ENCODE measurements around the gene PI4K2A. TPM values are rescaled to one million over a fixed set of nuclear protein-coding genes. Genes with fewer than 3 reads are reported as not detected.

Gene PI4K2A
- total RNA-seq, 1 donor from 2014 or later: 12.4 TPM

- TF ChIP-seq CTCF (IDR thresholded peaks at IDR 0.05; ENCODE audit: borderline replicate concordance): no peak
- Histone ChIP-seq H3K27me3 (ENCODE audit: low read depth) (no peaks in the 10 kb centered on the region), H3K4me1 (peaks cover 52% of the 10 kb centered on the region), H3K36me3 (no peaks in the 10 kb centered on the region), H3K9me3 (replicated peaks) (no peaks in the 10 kb centered on the region), H3K4me3 (no peak overlapping the region), H3K27ac (replicated peaks) (peak overlapping the region; percentile 96)
- no peak for DNase-seq
- intact Hi-C loops (cut with micrococcal nuclease): no loop called here
These were observed 71.4 kb downstream of the PI4K2A start for GRCh38 chr10:97711640-97712572.

- H3K27me3 ChIP-seq (ENCODE audit: low read depth): no peaks in the 10 kb centered on the region
- H3K27ac ChIP-seq (replicated peaks): peak within 1 kb of the TSS; percentile 96
- intact Hi-C loops (cut with micrococcal nuclease): no loop called here
- H3K4me3 ChIP-seq: peak within 1 kb of the TSS; percentile 86
- DNase-seq: peak; percentile 82
- TF ChIP-seq CTCF (IDR thresholded peaks at IDR 0.05; ENCODE audit: borderline replicate concordance): no peak
- H3K36me3 ChIP-seq: no peaks in the 10 kb centered on the region
- H3K9me3 ChIP-seq (replicated peaks): no peaks in the 10 kb centered on the region
- H3K4me1 ChIP-seq: peaks cover 64% of the 10 kb centered on the region
These were observed 72.9 kb downstream of the PI4K2A start, which contains the start of gene MARVELD1 for GRCh38 chr10:97713339-97713825. TSS of gene MARVELD1 (plus strand) at chr10:97713730. CDS start at chr10:97713877, 147 bp downstream.

- peak; percentile 31 for TF ChIP-seq CTCF (IDR thresholded peaks at IDR 0.05; ENCODE audit: borderline replicate concordance)
- intact Hi-C loops (cut with micrococcal nuclease): no loop called here
These were observed 73.4 kb downstream of the PI4K2A start for GRCh38 chr10:97713826-97714400.

GRCh38 chr10:97714401-97715258, 74.2 kb downstream of the PI4K2A start:
- H3K27me3 ChIP-seq (ENCODE audit: low read depth): no peaks in the 10 kb centered on the region
- DNase-seq: peak; percentile 78
- peaks cover 69% of the 10 kb centered on the region for H3K4me1 ChIP-seq
- H3K4me3 ChIP-seq: peak overlapping the region; percentile 86
- peak overlapping the region; percentile 96 for H3K27ac ChIP-seq (replicated peaks)
- H3K9me3 ChIP-seq (replicated peaks): no peaks in the 10 kb centered on the region
- TF ChIP-seq CTCF (IDR thresholded peaks at IDR 0.05; ENCODE audit: borderline replicate concordance): no peak
- intact Hi-C loops (cut with micrococcal nuclease): no loop called here
- H3K36me3 ChIP-seq: no peaks in the 10 kb centered on the region

More at GRCh38 chr10:97713826-97714400, 73.4 kb downstream of the PI4K2A start:
- no peaks in the 10 kb centered on the region for H3K36me3 ChIP-seq
- peaks cover 69% of the 10 kb centered on the region for H3K4me1 ChIP-seq
- H3K9me3 ChIP-seq (replicated peaks): no peaks in the 10 kb centered on the region
- H3K27ac ChIP-seq (replicated peaks): peak overlapping the region; percentile 96
- DNase-seq: peak; percentile 75
- H3K4me3 ChIP-seq: peak overlapping the region; percentile 86
- no peaks in the 10 kb centered on the region for H3K27me3 ChIP-seq (ENCODE audit: low read depth)

Data from left ventricle myocardium inferior (tissue), 1 donor.